ENCODE data around the gene LETM1. TPM values are rescaled to one million over a fixed set of nuclear protein-coding genes. Genes with fewer than 3 reads are reported as not detected.
A peak's percentile ranks its signal among the peaks of the same experiment; 100 is the strongest.

LETM1 gene
- total and polyA plus RNA-seq, 2 of the 13 experiments (the other 11 are each of a cell fraction or from before 2014, with no cell fraction given), result 9.7 to 41.6 TPM

DNA sequence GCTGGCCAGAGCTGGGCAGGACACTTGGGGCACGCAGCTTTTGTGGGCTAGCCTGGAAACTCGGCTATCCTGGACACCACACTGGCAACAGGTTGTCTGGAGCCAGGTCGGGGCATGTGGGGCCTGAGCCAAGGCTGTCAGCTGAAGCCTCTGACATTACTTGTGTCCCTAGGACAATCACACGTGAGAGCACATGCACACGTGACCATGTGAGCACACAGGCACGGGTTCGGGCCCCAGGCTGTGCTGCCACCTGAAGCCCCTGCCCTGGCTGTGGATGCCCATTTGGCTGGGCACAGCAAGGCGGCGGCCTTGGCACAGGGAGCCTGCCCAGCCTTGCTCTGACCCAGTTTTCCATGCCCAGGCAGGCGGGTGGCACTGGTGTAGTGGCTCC is 71.6 kb downstream of the LETM1 start (continued):
- TF ChIP-seq, protein P1, sequence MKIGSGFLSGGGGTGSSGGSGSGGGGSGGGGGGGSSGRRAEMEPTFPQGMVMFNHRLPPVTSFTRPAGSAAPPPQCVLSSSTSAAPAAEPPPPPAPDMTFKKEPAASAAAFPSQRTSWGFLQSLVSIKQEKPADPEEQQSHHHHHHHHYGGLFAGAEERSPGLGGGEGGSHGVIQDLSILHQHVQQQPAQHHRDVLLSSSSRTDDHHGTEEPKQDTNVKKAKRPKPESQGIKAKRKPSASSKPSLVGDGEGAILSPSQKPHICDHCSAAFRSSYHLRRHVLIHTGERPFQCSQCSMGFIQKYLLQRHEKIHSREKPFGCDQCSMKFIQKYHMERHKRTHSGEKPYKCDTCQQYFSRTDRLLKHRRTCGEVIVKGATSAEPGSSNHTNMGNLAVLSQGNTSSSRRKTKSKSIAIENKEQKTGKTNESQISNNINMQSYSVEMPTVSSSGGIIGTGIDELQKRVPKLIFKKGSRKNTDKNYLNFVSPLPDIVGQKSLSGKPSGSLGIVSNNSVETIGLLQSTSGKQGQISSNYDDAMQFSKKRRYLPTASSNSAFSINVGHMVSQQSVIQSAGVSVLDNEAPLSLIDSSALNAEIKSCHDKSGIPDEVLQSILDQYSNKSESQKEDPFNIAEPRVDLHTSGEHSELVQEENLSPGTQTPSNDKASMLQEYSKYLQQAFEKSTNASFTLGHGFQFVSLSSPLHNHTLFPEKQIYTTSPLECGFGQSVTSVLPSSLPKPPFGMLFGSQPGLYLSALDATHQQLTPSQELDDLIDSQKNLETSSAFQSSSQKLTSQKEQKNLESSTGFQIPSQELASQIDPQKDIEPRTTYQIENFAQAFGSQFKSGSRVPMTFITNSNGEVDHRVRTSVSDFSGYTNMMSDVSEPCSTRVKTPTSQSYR (CRISPR knock-in tag; IDR thresholded peaks at IDR 0.05; ENCODE audit: borderline replicate concordance), result no peak
- TF ChIP-seq, protein P2, sequence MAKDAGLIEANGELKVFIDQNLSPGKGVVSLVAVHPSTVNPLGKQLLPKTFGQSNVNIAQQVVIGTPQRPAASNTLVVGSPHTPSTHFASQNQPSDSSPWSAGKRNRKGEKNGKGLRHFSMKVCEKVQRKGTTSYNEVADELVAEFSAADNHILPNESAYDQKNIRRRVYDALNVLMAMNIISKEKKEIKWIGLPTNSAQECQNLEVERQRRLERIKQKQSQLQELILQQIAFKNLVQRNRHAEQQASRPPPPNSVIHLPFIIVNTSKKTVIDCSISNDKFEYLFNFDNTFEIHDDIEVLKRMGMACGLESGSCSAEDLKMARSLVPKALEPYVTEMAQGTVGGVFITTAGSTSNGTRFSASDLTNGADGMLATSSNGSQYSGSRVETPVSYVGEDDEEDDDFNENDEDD (CRISPR knock-in tag; IDR thresholded peaks at IDR 0.05; ENCODE audit: borderline replicate concordance), result 0 out of 2 replicates have a peak, but pooled peaks have one; percentile 31
- TF ChIP-seq, protein P3, sequence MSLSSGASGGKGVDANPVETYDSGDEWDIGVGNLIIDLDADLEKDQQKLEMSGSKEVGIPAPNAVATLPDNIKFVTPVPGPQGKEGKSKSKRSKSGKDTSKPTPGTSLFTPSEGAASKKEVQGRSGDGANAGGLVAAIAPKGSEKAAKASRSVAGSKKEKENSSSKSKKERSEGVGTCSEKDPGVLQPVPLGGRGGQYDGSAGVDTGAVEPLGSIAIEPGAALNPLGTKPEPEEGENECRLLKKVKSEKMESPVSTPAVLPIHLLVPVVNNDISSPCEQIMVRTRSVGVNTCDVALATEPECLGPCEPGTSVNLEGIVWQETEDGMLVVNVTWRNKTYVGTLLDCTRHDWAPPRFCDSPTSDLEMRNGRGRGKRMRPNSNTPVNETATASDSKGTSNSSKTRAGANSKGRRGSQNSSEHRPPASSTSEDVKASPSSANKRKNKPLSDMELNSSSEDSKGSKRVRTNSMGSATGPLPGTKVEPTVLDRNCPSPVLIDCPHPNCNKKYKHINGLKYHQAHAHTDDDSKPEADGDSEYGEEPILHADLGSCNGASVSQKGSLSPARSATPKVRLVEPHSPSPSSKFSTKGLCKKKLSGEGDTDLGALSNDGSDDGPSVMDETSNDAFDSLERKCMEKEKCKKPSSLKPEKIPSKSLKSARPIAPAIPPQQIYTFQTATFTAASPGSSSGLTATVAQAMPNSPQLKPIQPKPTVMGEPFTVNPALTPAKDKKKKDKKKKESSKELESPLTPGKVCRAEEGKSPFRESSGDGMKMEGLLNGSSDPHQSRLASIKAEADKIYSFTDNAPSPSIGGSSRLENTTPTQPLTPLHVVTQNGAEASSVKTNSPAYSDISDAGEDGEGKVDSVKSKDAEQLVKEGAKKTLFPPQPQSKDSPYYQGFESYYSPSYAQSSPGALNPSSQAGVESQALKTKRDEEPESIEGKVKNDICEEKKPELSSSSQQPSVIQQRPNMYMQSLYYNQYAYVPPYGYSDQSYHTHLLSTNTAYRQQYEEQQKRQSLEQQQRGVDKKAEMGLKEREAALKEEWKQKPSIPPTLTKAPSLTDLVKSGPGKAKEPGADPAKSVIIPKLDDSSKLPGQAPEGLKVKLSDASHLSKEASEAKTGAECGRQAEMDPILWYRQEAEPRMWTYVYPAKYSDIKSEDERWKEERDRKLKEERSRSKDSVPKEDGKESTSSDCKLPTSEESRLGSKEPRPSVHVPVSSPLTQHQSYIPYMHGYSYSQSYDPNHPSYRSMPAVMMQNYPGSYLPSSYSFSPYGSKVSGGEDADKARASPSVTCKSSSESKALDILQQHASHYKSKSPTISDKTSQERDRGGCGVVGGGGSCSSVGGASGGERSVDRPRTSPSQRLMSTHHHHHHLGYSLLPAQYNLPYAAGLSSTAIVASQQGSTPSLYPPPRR (CRISPR knock-in tag; IDR thresholded peaks at IDR 0.05; ENCODE audit: borderline replicate concordance), result 0 out of 2 replicates have a peak, but pooled peaks have one; percentile 34
- TF ChIP-seq ZNF550 (CRISPR knock-in tag; IDR thresholded peaks at IDR 0.05; ENCODE audit: borderline replicate concordance) (no peak), TOE1 (CRISPR knock-in tag; IDR thresholded peaks at IDR 0.05) (no peak), HOXA5 (CRISPR knock-in tag; IDR thresholded peaks at IDR 0.05) (no peak), ZNF761 (CRISPR knock-in tag; conservative IDR thresholded peaks at IDR 0.05) (no peak), PAF1 (CRISPR knock-in tag; IDR thresholded peaks at IDR 0.05) (no peak), ATAD3A (CRISPR knock-in tag; IDR thresholded peaks at IDR 0.05) (no peak), NFYC (CRISPR knock-in tag; IDR thresholded peaks at IDR 0.05) (no peak), NAIF1 (CRISPR knock-in tag; IDR thresholded peaks at IDR 0.05; ENCODE audit: borderline replicate concordance) (no peak)
- TF ChIP-seq, protein P4, sequence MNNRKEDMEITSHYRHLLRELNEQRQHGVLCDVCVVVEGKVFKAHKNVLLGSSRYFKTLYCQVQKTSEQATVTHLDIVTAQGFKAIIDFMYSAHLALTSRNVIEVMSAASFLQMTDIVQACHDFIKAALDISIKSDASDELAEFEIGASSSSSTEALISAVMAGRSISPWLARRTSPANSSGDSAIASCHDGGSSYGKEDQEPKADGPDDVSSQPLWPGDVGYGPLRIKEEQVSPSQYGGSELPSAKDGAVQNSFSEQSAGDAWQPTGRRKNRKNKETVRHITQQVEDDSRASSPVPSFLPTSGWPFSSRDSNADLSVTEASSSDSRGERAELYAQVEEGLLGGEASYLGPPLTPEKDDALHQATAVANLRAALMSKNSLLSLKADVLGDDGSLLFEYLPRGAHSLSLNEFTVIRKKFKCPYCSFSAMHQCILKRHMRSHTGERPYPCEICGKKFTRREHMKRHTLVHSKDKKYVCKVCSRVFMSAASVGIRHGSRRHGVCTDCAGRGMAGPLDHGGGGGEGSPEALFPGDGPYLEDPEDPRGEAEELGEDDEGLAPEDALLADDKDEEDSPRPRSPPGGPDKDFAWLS (CRISPR knock-in tag; IDR thresholded peaks at IDR 0.05; ENCODE audit: borderline replicate concordance), result no peak
- TF ChIP-seq, protein P5, sequence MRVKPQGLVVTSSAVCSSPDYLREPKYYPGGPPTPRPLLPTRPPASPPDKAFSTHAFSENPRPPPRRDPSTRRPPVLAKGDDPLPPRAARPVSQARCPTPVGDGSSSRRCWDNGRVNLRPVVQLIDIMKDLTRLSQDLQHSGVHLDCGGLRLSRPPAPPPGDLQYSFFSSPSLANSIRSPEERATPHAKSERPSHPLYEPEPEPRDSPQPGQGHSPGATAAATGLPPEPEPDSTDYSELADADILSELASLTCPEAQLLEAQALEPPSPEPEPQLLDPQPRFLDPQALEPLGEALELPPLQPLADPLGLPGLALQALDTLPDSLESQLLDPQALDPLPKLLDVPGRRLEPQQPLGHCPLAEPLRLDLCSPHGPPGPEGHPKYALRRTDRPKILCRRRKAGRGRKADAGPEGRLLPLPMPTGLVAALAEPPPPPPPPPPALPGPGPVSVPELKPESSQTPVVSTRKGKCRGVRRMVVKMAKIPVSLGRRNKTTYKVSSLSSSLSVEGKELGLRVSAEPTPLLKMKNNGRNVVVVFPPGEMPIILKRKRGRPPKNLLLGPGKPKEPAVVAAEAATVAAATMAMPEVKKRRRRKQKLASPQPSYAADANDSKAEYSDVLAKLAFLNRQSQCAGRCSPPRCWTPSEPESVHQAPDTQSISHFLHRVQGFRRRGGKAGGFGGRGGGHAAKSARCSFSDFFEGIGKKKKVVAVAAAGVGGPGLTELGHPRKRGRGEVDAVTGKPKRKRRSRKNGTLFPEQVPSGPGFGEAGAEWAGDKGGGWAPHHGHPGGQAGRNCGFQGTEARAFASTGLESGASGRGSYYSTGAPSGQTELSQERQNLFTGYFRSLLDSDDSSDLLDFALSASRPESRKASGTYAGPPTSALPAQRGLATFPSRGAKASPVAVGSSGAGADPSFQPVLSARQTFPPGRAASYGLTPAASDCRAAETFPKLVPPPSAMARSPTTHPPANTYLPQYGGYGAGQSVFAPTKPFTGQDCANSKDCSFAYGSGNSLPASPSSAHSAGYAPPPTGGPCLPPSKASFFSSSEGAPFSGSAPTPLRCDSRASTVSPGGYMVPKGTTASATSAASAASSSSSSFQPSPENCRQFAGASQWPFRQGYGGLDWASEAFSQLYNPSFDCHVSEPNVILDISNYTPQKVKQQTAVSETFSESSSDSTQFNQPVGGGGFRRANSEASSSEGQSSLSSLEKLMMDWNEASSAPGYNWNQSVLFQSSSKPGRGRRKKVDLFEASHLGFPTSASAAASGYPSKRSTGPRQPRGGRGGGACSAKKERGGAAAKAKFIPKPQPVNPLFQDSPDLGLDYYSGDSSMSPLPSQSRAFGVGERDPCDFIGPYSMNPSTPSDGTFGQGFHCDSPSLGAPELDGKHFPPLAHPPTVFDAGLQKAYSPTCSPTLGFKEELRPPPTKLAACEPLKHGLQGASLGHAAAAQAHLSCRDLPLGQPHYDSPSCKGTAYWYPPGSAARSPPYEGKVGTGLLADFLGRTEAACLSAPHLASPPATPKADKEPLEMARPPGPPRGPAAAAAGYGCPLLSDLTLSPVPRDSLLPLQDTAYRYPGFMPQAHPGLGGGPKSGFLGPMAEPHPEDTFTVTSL (CRISPR knock-in tag; IDR thresholded peaks at IDR 0.05; ENCODE audit: borderline replicate concordance), result no peak
